ENCODE results near the gene IRF2BP2. TPM values are rescaled to one million over a fixed set of nuclear protein-coding genes. Genes with fewer than 3 reads are reported as not detected.
A peak's percentile ranks its signal among the peaks of the same experiment; 100 is the strongest.

Gene IRF2BP2
- total RNA-seq, 1 experiment from 2014 or later, result 122 TPM

DNA sequence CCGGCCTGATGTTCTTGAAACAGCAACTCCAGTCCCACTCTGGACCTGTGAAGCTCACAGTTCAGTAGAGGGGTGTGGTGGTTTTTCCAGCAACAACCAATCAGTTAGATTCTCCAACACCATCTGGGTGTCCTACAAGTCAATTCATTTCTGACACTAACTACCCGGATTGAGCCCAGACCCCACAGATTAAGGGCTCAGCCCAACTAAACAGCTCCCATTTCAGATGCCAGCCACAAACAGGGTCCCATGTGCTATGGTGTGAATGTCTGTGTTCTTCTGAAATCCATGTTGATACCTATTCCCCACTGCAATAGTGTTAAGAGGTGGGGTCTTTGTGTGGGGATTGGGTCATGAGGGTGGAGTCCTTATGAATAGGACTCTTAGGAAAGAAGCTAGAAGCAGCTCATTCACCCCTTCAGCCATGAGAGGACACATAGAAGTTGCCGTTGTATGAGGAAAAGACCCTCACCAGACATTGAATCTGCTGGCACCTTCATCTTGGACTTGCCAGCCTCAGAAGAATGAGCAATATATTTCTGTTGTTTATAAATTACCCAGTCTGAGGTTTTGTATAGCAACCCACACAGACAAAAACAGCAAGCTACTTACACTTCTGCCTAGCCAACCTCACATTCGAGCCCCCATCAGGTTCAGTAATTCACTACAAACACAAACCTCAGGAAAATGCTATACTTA lies 53.6 kb downstream of the IRF2BP2 start:
- TF ChIP-seq, protein P1, sequence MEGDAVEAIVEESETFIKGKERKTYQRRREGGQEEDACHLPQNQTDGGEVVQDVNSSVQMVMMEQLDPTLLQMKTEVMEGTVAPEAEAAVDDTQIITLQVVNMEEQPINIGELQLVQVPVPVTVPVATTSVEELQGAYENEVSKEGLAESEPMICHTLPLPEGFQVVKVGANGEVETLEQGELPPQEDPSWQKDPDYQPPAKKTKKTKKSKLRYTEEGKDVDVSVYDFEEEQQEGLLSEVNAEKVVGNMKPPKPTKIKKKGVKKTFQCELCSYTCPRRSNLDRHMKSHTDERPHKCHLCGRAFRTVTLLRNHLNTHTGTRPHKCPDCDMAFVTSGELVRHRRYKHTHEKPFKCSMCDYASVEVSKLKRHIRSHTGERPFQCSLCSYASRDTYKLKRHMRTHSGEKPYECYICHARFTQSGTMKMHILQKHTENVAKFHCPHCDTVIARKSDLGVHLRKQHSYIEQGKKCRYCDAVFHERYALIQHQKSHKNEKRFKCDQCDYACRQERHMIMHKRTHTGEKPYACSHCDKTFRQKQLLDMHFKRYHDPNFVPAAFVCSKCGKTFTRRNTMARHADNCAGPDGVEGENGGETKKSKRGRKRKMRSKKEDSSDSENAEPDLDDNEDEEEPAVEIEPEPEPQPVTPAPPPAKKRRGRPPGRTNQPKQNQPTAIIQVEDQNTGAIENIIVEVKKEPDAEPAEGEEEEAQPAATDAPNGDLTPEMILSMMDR (conservative IDR thresholded peaks at IDR 0.05), result no peak
- TF ChIP-seq EZH2 (IDR thresholded peaks at IDR 0.05; ENCODE audit: low read depth), result no peak
- H3K79me2 ChIP-seq (ENCODE audit: low read depth), result no peaks in the 10 kb centered on the region
- H4K20me1 ChIP-seq (ENCODE audit: insufficient read depth), result no peaks in the 10 kb centered on the region
- no peak for DNase-seq
- no peaks in the 10 kb centered on the region for H3K27me3 ChIP-seq (ENCODE audit: insufficient read depth, low read depth)
- peaks cover 7% of the 10 kb centered on the region; the same call in 1 of the 2 replicates for H3F3A ChIP-seq (ENCODE audit: insufficient read depth, low read depth)
- H3K4me2 ChIP-seq, result no peak overlapping the region
- H3K4me3 ChIP-seq, result no peak overlapping the region
- ChIA-PET POLR2A (ENCODE audit: unreplicated experiment) (no interaction called here), CTCF (no interaction called here)
- H3K36me3 ChIP-seq (ENCODE audit: low read depth), result no peaks in the 10 kb centered on the region
- BruUV-seq (replicated peaks), result no TSS peak
- no peak overlapping the region for H2AFZ ChIP-seq
- no peaks in the 10 kb centered on the region for H3K9me3 ChIP-seq (ENCODE audit: insufficient read depth, low read depth)
- intact Hi-C loops (cut with micrococcal nuclease; ENCODE audit: unreplicated experiment), result no loop called here
- no peaks in the 10 kb centered on the region for H3K9me2 ChIP-seq (ENCODE audit: insufficient read depth)
- H3K4me1 ChIP-seq (replicated peaks; ENCODE audit: insufficient read depth), result no peaks in the 10 kb centered on the region
- H3K27ac ChIP-seq, result no peak overlapping the region

DNA sequence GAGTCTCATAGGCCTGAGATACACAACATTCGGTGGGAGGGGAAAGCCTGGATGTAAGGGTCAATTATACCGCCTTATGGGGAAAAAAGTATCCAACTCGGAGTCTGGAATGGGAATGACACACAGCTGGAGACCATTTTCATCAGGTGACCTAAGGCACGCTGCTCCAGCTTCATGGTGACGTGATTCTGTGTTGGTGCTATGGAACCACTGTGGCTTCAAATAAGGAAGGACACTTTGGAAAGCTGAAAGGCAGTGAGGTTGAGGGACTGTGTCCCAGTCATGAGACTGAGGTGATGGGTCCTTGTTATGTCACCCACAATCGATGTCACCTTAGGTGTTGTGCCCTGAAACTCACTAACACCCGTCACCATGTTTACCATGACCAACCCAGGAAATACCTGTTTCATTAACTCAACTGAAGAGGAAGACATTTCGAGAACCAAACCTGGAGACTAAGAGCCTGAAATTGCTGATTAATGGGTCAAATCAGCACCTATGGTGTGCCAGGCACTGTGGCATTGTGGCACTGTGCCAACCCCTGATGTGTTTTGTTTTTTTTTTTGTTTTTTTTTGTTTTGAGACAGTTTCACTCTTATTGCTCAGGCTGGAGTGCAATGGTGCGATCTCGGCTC lies 54.5 kb downstream of the IRF2BP2 start:
- CTCF ChIA-PET, result interaction anchor here (0.5 kb wide), 1 partner anchor 429 kb away, joined by 3 read pairs; no protein-coding TSS in a partner anchor
- no peak for TF ChIP-seq EZH2 (IDR thresholded peaks at IDR 0.05; ENCODE audit: low read depth)
- TF ChIP-seq, protein P1 (conservative IDR thresholded peaks at IDR 0.05), result no peak
- H2AFZ ChIP-seq, result no peak overlapping the region
- H3K36me3 ChIP-seq (ENCODE audit: low read depth), result no peaks in the 10 kb centered on the region
- intact Hi-C loops (cut with micrococcal nuclease; ENCODE audit: unreplicated experiment), result no loop called here
- H3K27me3 ChIP-seq (ENCODE audit: insufficient read depth, low read depth), result no peaks in the 10 kb centered on the region
- no peak overlapping the region for H3K4me3 ChIP-seq
- H3K4me2 ChIP-seq, result no peak overlapping the region
- no peaks in the 10 kb centered on the region for H4K20me1 ChIP-seq (ENCODE audit: insufficient read depth)
- POLR2A ChIA-PET (ENCODE audit: unreplicated experiment), result no interaction called here
- no peak overlapping the region for H3K27ac ChIP-seq
- H3F3A ChIP-seq (ENCODE audit: insufficient read depth, low read depth), result peaks cover 7% of the 10 kb centered on the region; the same call in 1 of the 2 replicates
- no peaks in the 10 kb centered on the region for H3K9me3 ChIP-seq (ENCODE audit: insufficient read depth, low read depth)
- BruUV-seq (replicated peaks), result no TSS peak
- no peaks in the 10 kb centered on the region for H3K9me2 ChIP-seq (ENCODE audit: insufficient read depth)
- H3K4me1 ChIP-seq (replicated peaks; ENCODE audit: insufficient read depth), result no peaks in the 10 kb centered on the region
- H3K79me2 ChIP-seq (ENCODE audit: low read depth), result no peaks in the 10 kb centered on the region
- peak in 1 of 2 experiments; percentile 58 for DNase-seq

DNA sequence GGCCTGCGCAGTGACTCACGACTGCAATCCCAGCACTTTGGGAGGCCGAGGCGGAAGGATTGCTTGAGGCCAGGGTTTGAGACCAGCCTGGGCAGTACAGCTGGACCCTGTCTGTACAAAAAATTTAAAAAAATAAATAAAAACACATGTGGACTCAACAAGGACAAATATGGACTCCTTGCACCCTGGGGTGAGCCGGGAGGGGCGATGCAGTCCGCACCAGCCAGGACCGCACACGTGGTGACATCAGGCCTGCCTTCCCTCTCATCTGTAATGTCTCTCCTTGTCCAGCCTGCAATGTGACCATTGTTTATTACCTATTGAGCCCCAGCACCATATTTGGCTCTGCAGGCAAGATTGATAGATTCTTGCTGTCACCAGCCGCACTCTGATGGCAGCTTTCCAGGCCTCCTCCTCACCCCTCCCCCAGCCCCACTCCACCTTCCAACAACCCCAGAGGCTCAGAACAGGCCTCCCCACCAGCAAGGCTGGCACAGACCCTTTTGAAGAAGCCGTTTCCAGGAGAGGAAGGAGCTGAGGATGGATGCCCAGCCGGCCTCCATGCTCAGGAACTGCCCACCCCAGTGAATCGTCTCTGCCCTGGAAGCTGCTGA lies 55.2 kb downstream of the IRF2BP2 start:
- intact Hi-C loops (cut with micrococcal nuclease; ENCODE audit: unreplicated experiment), result no loop called here
- CTCF ChIA-PET, result interaction anchor here (0.5 kb wide), 1 partner anchor 429 kb away, joined by 3 read pairs; no protein-coding TSS in a partner anchor
- Histone ChIP-seq H3K36me3 (ENCODE audit: low read depth) (no peaks in the 10 kb centered on the region), H3K9me3 (ENCODE audit: insufficient read depth, low read depth) (no peaks in the 10 kb centered on the region), H3K27me3 (ENCODE audit: insufficient read depth, low read depth) (no peaks in the 10 kb centered on the region), H3K9me2 (ENCODE audit: insufficient read depth) (no peaks in the 10 kb centered on the region), H2AFZ (no peak overlapping the region), H3K4me2 (no peak overlapping the region), H4K20me1 (ENCODE audit: insufficient read depth) (no peaks in the 10 kb centered on the region), H3K27ac (no peak overlapping the region), H3K79me2 (ENCODE audit: low read depth) (no peaks in the 10 kb centered on the region), H3F3A (ENCODE audit: insufficient read depth, low read depth) (peaks cover 7% of the 10 kb centered on the region; the same call in 1 of the 2 replicates), H3K4me3 (no peak overlapping the region), H3K4me1 (replicated peaks; ENCODE audit: insufficient read depth) (no peaks in the 10 kb centered on the region)
- no peak for TF ChIP-seq EZH2 (IDR thresholded peaks at IDR 0.05; ENCODE audit: low read depth)
- TF ChIP-seq, protein P1 (conservative IDR thresholded peaks at IDR 0.05), result no peak
- no TSS peak for BruUV-seq (replicated peaks)
- DNase-seq, result no peak
- POLR2A ChIA-PET (ENCODE audit: unreplicated experiment), result no interaction called here

Other genes with a start within 250 kb of the IRF2BP2 start
- gene COA6, start 236.7 kb downstream of the IRF2BP2 start, total RNA-seq (2021), result 73.8 and 77.1 TPM in 2 replicates
- gene TARBP1, start 131.0 kb downstream of the IRF2BP2 start, total RNA-seq (2021), result 47.3 and 61.1 TPM in 2 replicates

All from PC-9 (cell line).